ENCODE data around the gene NPAS4. TPM values are rescaled to one million over a fixed set of nuclear protein-coding genes. Genes with fewer than 3 reads are reported as not detected.

The NPAS4 gene
- total RNA-seq, 2 donors from 2014 or later, result not detected

- DNase-seq, result no peak
- no peak for ATAC-seq
- no peaks in the 10 kb centered on the region for H3K27me3 ChIP-seq
- no peaks in the 10 kb centered on the region for H3K36me3 ChIP-seq (replicated peaks in 1 of 2; ENCODE audit: insufficient read depth in 1 of 2, low read depth in 2 of 2)
- H3K9me3 ChIP-seq, result no peaks in the 10 kb centered on the region
- H3K4me1 ChIP-seq, result peaks cover 6% of the 10 kb centered on the region
- TF ChIP-seq POLR2A (IDR thresholded peaks at IDR 0.05) (no peak), CTCF (IDR thresholded peaks at IDR 0.05) (no peak)
- 59 to 62% methylated on average over 6 of the region's 7 CpGs for WGBS, 2 donors
- no peak overlapping the region for H3K4me3 ChIP-seq
- H3K27ac ChIP-seq, result no peak overlapping the region
- intact Hi-C loops (cut with DNase I), result no loop called here
Observed at GRCh38 chr11:66412110-66412509, 8.7 kb upstream of the NPAS4 start.

- H3K4me3 ChIP-seq, result no peak overlapping the region
- no peaks in the 10 kb centered on the region for H3K36me3 ChIP-seq (replicated peaks in 1 of 2; ENCODE audit: insufficient read depth in 1 of 2, low read depth in 2 of 2)
- TF ChIP-seq CTCF (IDR thresholded peaks at IDR 0.05) (no peak), POLR2A (IDR thresholded peaks at IDR 0.05) (no peak)
- ATAC-seq (no peak), DNase-seq (no peak)
- intact Hi-C loops (cut with DNase I), result no loop called here
- peaks cover 8% of the 10 kb centered on the region for H3K4me1 ChIP-seq
- H3K27me3 ChIP-seq, result no peaks in the 10 kb centered on the region
- H3K27ac ChIP-seq, result no peak overlapping the region
- no peaks in the 10 kb centered on the region for H3K9me3 ChIP-seq
- WGBS, 2 donors, result 54 to 62% methylated on average over 6 of the region's 6 CpGs
Observed at GRCh38 chr11:66413167-66413566, 7.7 kb upstream of the NPAS4 start.

GRCh38 chr11:66414120-66414934 is 6.5 kb upstream of the NPAS4 start:
- Histone ChIP-seq H3K9me3 (no peaks in the 10 kb centered on the region), H3K4me3 (no peak overlapping the region), H3K4me1 (peaks cover 8% of the 10 kb centered on the region), H3K27me3 (no peaks in the 10 kb centered on the region), H3K36me3 (replicated peaks in 1 of 2; ENCODE audit: insufficient read depth in 1 of 2, low read depth in 2 of 2) (no peaks in the 10 kb centered on the region), H3K27ac (no peak overlapping the region)
- no peak for ATAC-seq
- DNase-seq, result no peak
- no peak for TF ChIP-seq POLR2A (IDR thresholded peaks at IDR 0.05)
- WGBS, 2 donors, result 46 to 47% methylated on average over 12 of the region's 12 CpGs
- intact Hi-C loops (cut with DNase I), result no loop called here

GRCh38 chr11:66415423-66415822 is 5.4 kb upstream of the NPAS4 start:
- Histone ChIP-seq H3K36me3 (replicated peaks in 1 of 2; ENCODE audit: insufficient read depth in 1 of 2, low read depth in 2 of 2) (no peaks in the 10 kb centered on the region), H3K27me3 (no peaks in the 10 kb centered on the region), H3K27ac (no peak overlapping the region), H3K4me3 (no peak overlapping the region), H3K9me3 (no peaks in the 10 kb centered on the region), H3K4me1 (peaks cover 8% of the 10 kb centered on the region)
- no peak for DNase-seq
- no peak for TF ChIP-seq CTCF (IDR thresholded peaks at IDR 0.05)
- WGBS, 2 donors, result 33 to 36% methylated on average over 2 of the region's 2 CpGs
- ATAC-seq, result no peak
- intact Hi-C loops (cut with DNase I), result no loop called here

- H3K4me1 ChIP-seq, result peaks cover 8% of the 10 kb centered on the region
- H3K27me3 ChIP-seq, result no peaks in the 10 kb centered on the region
- intact Hi-C loops (cut with DNase I), result no loop called here
- no peak for TF ChIP-seq CTCF (IDR thresholded peaks at IDR 0.05)
- TF ChIP-seq POLR2A (IDR thresholded peaks at IDR 0.05), result no peak
- no peaks in the 10 kb centered on the region for H3K36me3 ChIP-seq (replicated peaks in 1 of 2; ENCODE audit: insufficient read depth in 1 of 2, low read depth in 2 of 2)
- H3K9me3 ChIP-seq, result no peaks in the 10 kb centered on the region
- ATAC-seq, result no peak
- no peak for DNase-seq
- 49 to 51% methylated on average over 11 of the region's 11 CpGs for WGBS, 2 donors
- no peak overlapping the region for H3K27ac ChIP-seq
- H3K4me3 ChIP-seq, result no peak overlapping the region
Observed at GRCh38 chr11:66417000-66417399, 3.8 kb upstream of the NPAS4 start.
